HCT116 (cell line): Measurements from ENCODE around the gene TMEM38A.

Experiments
- ATF3 ChIP-seq: IDR thresholded peaks from 2 replicates; pipeline ENCODE4 v1.6.1; 2012
- CEBPB ChIP-seq: IDR thresholded peaks from 2 replicates; pipeline ENCODE4 v1.6.1; 2012; ENCODE audit warnings: low read depth
- ELF1 ChIP-seq: IDR thresholded peaks from 2 replicates; pipeline ENCODE4 v1.6.1; 2012; ENCODE audit warnings: low read depth, borderline replicate concordance
- EZH2 ChIP-seq: fragments of 200-600 bp; sonication (generic); IDR thresholded peaks from 2 replicates; pipeline ENCODE4 v1.6.1; 2017; ENCODE audit warnings: antibody characterized with exemption, mixed run types
- JUND ChIP-seq: IDR thresholded peaks from 2 replicates; pipeline ENCODE4 v1.6.1; 2012
- POLR2A ChIP-seq: IDR thresholded peaks from 2 replicates; pipeline ENCODE4 v1.7.0; 2011; ENCODE audit warnings: borderline replicate concordance; ENCODE audit not compliant: insufficient read depth, insufficient read length; ENCODE audit errors: extremely low read depth
- POLR2AphosphoS5 ChIP-seq: IDR thresholded peaks from 2 replicates; pipeline ENCODE4 v1.6.1; 2011; ENCODE audit warnings: mild to moderate bottlenecking, low read depth, low read length, moderate library complexity
- RAD21 ChIP-seq: IDR thresholded peaks from 2 replicates; pipeline ENCODE4 v1.6.1; 2012; ENCODE audit warnings: low read depth, mild to moderate bottlenecking
- TCF7L2 ChIP-seq: IDR thresholded peaks from 2 replicates; pipeline ENCODE4 v1.7.0; 2011; ENCODE audit warnings: borderline replicate concordance, inconsistent platforms; ENCODE audit not compliant: insufficient read depth, insufficient read length; ENCODE audit errors: extremely low read depth
- YY1 ChIP-seq: IDR thresholded peaks from 2 replicates; pipeline ENCODE4 v1.6.1; 2011; ENCODE audit warnings: low read length, low read depth, moderate library complexity, mild to moderate bottlenecking; ENCODE audit not compliant: insufficient replicate concordance; ENCODE audit errors: extremely low read depth
- TF ChIP-seq, protein P1 (sequence below), 3 experiments: fragments of 200-600 bp in 1 of 3; sonication (generic) in 1 of 3; IDR thresholded peaks in 2 of 3; conservative IDR thresholded peaks in 1 of 3; 2 replicates each; pipeline ENCODE4 v1.5.1; 2012 to 2017; ENCODE audit warnings: low read depth in 2 of 3, low read length in 2 of 3, antibody characterized with exemption in 1 of 3, borderline replicate concordance in 1 of 3, control low read depth in 1 of 3, mild to moderate bottlenecking in 1 of 3, mixed read lengths in 1 of 3, mixed run types in 1 of 3, moderate library complexity in 1 of 3; ENCODE audit not compliant: insufficient read depth in 1 of 3
- TF ChIP-seq, protein P2 (sequence below): IDR thresholded peaks from 2 replicates; pipeline ENCODE4 v1.6.1; 2011; ENCODE audit warnings: mild to moderate bottlenecking, low read length, moderate library complexity; ENCODE audit not compliant: insufficient replicate concordance; ENCODE audit errors: extremely low read depth
- TF ChIP-seq, protein P3 (sequence below): IDR thresholded peaks from 2 replicates; pipeline ENCODE4 v1.6.1; 2012

DNA sequence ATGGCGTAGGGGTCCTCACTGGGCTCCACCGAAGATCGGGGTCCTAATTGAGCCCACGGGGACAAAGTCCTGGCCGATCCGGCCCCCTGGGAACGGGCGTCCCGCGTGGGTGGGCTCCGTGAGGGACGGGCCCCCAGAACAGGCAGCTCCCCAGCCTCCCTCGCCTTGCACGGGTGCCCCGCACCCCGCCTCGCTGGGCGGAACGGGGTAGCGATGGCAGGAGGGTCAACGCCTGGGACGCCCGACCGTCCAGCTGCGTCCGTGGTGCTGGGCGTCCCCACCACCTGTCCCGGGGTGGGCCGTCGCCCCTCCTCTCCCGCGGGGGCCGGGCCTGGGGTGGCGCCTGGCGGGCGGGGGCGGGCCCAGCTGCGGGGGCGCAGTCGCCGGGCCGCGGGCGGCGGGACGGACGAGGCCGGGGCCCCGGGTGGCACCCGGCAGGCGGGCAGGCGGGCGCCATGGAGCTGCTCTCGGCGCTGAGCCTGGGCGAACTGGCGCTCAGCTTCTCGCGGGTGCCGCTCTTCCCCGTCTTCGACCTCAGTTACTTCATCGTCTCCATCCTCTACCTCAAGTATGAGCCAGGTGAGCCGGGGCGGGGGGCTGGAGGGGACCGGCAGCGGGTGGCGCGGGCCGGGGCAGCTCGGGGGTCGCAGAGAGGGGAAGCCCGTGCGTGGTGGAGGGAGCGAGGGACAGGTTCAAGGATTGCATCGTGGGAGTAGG is at the start of gene TMEM38A:
- no peak for TF ChIP-seq YY1
- TF ChIP-seq POLR2A: peak; percentile 14
- TF ChIP-seq, protein P1, sequence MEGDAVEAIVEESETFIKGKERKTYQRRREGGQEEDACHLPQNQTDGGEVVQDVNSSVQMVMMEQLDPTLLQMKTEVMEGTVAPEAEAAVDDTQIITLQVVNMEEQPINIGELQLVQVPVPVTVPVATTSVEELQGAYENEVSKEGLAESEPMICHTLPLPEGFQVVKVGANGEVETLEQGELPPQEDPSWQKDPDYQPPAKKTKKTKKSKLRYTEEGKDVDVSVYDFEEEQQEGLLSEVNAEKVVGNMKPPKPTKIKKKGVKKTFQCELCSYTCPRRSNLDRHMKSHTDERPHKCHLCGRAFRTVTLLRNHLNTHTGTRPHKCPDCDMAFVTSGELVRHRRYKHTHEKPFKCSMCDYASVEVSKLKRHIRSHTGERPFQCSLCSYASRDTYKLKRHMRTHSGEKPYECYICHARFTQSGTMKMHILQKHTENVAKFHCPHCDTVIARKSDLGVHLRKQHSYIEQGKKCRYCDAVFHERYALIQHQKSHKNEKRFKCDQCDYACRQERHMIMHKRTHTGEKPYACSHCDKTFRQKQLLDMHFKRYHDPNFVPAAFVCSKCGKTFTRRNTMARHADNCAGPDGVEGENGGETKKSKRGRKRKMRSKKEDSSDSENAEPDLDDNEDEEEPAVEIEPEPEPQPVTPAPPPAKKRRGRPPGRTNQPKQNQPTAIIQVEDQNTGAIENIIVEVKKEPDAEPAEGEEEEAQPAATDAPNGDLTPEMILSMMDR (IDR thresholded peaks at IDR 0.05 in 2 of 3, conservative IDR thresholded peaks at IDR 0.05 in 1 of 3; ENCODE audit: borderline replicate concordance in 1 of 3, insufficient read depth in 1 of 3, low read depth in 2 of 3, low read length in 2 of 3): no peak
- TF ChIP-seq RAD21: no peak
- TF ChIP-seq CEBPB: no peak
- TF ChIP-seq, protein P2, sequence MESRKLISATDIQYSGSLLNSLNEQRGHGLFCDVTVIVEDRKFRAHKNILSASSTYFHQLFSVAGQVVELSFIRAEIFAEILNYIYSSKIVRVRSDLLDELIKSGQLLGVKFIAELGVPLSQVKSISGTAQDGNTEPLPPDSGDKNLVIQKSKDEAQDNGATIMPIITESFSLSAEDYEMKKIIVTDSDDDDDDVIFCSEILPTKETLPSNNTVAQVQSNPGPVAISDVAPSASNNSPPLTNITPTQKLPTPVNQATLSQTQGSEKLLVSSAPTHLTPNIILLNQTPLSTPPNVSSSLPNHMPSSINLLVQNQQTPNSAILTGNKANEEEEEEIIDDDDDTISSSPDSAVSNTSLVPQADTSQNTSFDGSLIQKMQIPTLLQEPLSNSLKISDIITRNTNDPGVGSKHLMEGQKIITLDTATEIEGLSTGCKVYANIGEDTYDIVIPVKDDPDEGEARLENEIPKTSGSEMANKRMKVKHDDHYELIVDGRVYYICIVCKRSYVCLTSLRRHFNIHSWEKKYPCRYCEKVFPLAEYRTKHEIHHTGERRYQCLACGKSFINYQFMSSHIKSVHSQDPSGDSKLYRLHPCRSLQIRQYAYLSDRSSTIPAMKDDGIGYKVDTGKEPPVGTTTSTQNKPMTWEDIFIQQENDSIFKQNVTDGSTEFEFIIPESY: no peak
- TF ChIP-seq, protein P3, sequence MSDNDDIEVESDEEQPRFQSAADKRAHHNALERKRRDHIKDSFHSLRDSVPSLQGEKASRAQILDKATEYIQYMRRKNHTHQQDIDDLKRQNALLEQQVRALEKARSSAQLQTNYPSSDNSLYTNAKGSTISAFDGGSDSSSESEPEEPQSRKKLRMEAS: no peak
- no peak for TF ChIP-seq EZH2
- peak; percentile 67 for TF ChIP-seq POLR2AphosphoS5
- TF ChIP-seq TCF7L2: no peak
- TF ChIP-seq ELF1: no peak
- TF ChIP-seq ATF3: no peak
- TF ChIP-seq JUND: no peak
